ENCODE results near the gene MAP7D1.

MAP7D1 gene

DNA sequence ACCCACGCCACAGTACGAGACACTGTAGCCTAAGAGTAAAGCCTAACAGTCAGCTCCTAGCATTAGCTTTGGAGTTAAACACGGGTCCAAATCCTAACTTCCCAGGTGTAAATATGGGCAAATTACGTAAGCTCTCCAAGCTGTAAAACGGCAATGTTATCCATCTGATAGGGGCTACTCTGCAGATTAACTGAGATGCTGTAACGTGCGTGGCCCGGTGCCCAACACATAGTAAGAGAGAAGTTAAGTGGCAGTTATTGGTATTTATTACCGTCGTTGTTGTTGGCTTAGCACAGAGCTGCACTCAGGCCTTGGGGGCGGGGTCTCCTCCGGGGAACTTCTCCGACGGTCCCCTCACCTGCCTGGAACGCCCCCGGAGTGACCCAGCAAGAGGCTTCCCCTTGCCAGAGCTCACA lies 7.1 kb upstream of the MAP7D1 start:
- TF ChIP-seq, protein P1, sequence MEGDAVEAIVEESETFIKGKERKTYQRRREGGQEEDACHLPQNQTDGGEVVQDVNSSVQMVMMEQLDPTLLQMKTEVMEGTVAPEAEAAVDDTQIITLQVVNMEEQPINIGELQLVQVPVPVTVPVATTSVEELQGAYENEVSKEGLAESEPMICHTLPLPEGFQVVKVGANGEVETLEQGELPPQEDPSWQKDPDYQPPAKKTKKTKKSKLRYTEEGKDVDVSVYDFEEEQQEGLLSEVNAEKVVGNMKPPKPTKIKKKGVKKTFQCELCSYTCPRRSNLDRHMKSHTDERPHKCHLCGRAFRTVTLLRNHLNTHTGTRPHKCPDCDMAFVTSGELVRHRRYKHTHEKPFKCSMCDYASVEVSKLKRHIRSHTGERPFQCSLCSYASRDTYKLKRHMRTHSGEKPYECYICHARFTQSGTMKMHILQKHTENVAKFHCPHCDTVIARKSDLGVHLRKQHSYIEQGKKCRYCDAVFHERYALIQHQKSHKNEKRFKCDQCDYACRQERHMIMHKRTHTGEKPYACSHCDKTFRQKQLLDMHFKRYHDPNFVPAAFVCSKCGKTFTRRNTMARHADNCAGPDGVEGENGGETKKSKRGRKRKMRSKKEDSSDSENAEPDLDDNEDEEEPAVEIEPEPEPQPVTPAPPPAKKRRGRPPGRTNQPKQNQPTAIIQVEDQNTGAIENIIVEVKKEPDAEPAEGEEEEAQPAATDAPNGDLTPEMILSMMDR (IDR thresholded peaks at IDR 0.05; ENCODE audit: insufficient read depth, low read length, poor library complexity, severe bottlenecking): no peak
- TF ChIP-seq EZH2phosphoT487 (conservative IDR thresholded peaks at IDR 0.05; ENCODE audit: low read length): no peak
- Histone ChIP-seq H4K20me1 (ENCODE audit: low read depth, low read length) (no peaks in the 10 kb centered on the region), H2AFZ (ENCODE audit: low read depth, low read length, severe bottlenecking) (peak overlapping the region; percentile 65), H3F3A (ENCODE audit: insufficient read depth) (peaks cover 6% of the 10 kb centered on the region; the same call in 1 of the 2 replicates), H3K9me2 (replicated peaks; ENCODE audit: insufficient read depth, low read length) (no peaks in the 10 kb centered on the region), H3K4me3 (ENCODE audit: insufficient read depth, low read length, poor library complexity, severe bottlenecking) (peak overlapping the region; percentile 57), H3K9ac (ENCODE audit: low read length) (peak overlapping the region; percentile 73), H3K27ac (ENCODE audit: low read depth, low read length) (0 out of 2 replicates have a peak overlapping the region, but pooled peaks have one; percentile 25), H3K27me3 (ENCODE audit: low read length) (no peaks in the 10 kb centered on the region), H3K79me2 (ENCODE audit: insufficient read depth, low read length) (peaks cover 28% of the 10 kb centered on the region), H3K4me2 (ENCODE audit: low read depth, low read length, poor library complexity, severe bottlenecking) (peak overlapping the region; percentile 67), H3K36me3 (ENCODE audit: low read length) (no peaks in the 10 kb centered on the region), H3K9me3 (ENCODE audit: insufficient read depth, low read length) (no peaks in the 10 kb centered on the region)

DNA sequence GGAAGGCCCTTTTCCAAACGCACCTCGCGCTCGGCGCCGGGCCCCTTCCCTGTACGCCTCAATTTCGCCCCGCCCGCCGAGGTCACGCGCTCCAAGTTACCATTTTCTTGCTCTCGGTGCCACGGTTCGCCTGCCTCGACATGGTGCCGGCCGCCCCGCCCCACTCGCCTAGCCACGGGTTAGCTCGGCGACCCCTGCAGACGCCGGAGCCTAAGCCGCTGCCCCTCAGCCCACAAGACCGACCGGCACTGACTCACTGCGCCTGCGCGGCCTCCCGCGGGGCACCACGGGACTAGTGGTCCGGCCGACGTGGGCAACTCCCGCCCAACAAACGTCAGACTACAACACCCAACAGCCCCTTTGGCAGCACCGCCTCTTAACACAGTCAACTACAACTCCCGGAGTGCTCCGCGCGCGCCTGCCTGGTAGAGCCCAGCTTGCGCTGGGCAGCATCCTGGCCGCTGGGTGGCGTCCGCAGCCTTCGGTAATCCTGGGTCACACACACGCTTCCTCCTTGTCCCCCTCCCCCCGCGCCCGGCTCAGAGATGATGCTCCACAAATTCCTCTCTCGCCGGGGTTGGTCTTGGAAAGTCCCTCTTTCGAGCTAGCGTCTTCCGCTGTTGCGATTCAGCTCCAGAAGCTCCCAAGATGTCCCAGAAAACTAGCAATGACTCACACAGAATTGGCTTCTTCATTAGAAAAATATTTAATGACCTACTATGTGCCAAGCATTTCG lies 6.6 kb upstream of the MAP7D1 start, which contains the start of gene TRAPPC3:
Gene TRAPPC3 (minus strand): TSS at position 250 of the 736 bp plus-strand sequence. CDS start 108 bp downstream, at position 142.
- TF ChIP-seq, protein P1 (IDR thresholded peaks at IDR 0.05; ENCODE audit: insufficient read depth, low read length, poor library complexity, severe bottlenecking): peak; percentile 94
- TF ChIP-seq EZH2phosphoT487 (conservative IDR thresholded peaks at IDR 0.05; ENCODE audit: low read length): no peak
- peak within 1 kb of the TSS; percentile 57 for H3K4me3 ChIP-seq (ENCODE audit: insufficient read depth, low read length, poor library complexity, severe bottlenecking)
- H2AFZ ChIP-seq (ENCODE audit: low read depth, low read length, severe bottlenecking): peak within 1 kb of the TSS; percentile 76
- H3K9me3 ChIP-seq (ENCODE audit: insufficient read depth, low read length): no peaks in the 10 kb centered on the region
- H3K79me2 ChIP-seq (ENCODE audit: insufficient read depth, low read length): peaks cover 28% of the 10 kb centered on the region
- no peaks in the 10 kb centered on the region for H4K20me1 ChIP-seq (ENCODE audit: low read depth, low read length)
- peak within 1 kb of the TSS; percentile 43 for H3K27ac ChIP-seq (ENCODE audit: low read depth, low read length)
- no peaks in the 10 kb centered on the region for H3K27me3 ChIP-seq (ENCODE audit: low read length)
- H3K36me3 ChIP-seq (ENCODE audit: low read length): no peaks in the 10 kb centered on the region
- H3K9me2 ChIP-seq (replicated peaks; ENCODE audit: insufficient read depth, low read length): no peaks in the 10 kb centered on the region
- H3K4me2 ChIP-seq (ENCODE audit: low read depth, low read length, poor library complexity, severe bottlenecking): peak within 1 kb of the TSS; percentile 67
- peaks cover 6% of the 10 kb centered on the region; the same call in 1 of the 2 replicates for H3F3A ChIP-seq (ENCODE audit: insufficient read depth)
- peak within 1 kb of the TSS; percentile 73 for H3K9ac ChIP-seq (ENCODE audit: low read length)

- Histone ChIP-seq H3K4me3 (ENCODE audit: insufficient read depth, low read length, poor library complexity, severe bottlenecking) (peak overlapping the region; percentile 14), H3K9me3 (ENCODE audit: insufficient read depth, low read length) (no peaks in the 10 kb centered on the region), H3K9ac (ENCODE audit: low read length) (peak overlapping the region; percentile 24), H3K9me2 (replicated peaks; ENCODE audit: insufficient read depth, low read length) (no peaks in the 10 kb centered on the region), H3K4me2 (ENCODE audit: low read depth, low read length, poor library complexity, severe bottlenecking) (peak overlapping the region; percentile 55), H3K79me2 (ENCODE audit: insufficient read depth, low read length) (peaks cover 28% of the 10 kb centered on the region), H3F3A (ENCODE audit: insufficient read depth) (peaks cover 6% of the 10 kb centered on the region; the same call in 1 of the 2 replicates), H3K27ac (ENCODE audit: low read depth, low read length) (peak overlapping the region; percentile 43), H3K36me3 (ENCODE audit: low read length) (no peaks in the 10 kb centered on the region), H2AFZ (ENCODE audit: low read depth, low read length, severe bottlenecking) (peak overlapping the region; percentile 76), H4K20me1 (ENCODE audit: low read depth, low read length) (no peaks in the 10 kb centered on the region), H3K27me3 (ENCODE audit: low read length) (no peaks in the 10 kb centered on the region)
- TF ChIP-seq, protein P1 (IDR thresholded peaks at IDR 0.05; ENCODE audit: insufficient read depth, low read length, poor library complexity, severe bottlenecking): no peak
- no peak for TF ChIP-seq EZH2phosphoT487 (conservative IDR thresholded peaks at IDR 0.05; ENCODE audit: low read length)
These were observed 6.0 kb upstream of the MAP7D1 start for GRCh38 chr1:36149973-36150295.

All from SU-DHL-6 (cell line).